Type B pancreatic cell (in vitro differentiated cells): ENCODE data around the gene TUBA1B. TPM values are rescaled to one million over a fixed set of nuclear protein-coding genes. Genes with fewer than 3 reads are reported as not detected.
A peak's percentile ranks its signal among the peaks of the same experiment; 100 is the strongest.

Source experiments
- DNase-seq: peaks from one replicate; pipeline ENCODE4 v3.0.0; 2021; ENCODE audit warnings: mixed read lengths; ENCODE audit not compliant: unreplicated experiment; ENCODE audit errors: extremely low spot score
- H3K27ac Mint-ChIP-seq: 2 replicates; pipeline ENCODE4 v1.8.0; 2021; ENCODE audit warnings: mild to moderate bottlenecking, mixed read lengths
- H3K27me3 Mint-ChIP-seq: 2 replicates; pipeline ENCODE4 v1.8.0; 2021; ENCODE audit warnings: mixed read lengths
- H3K36me3 Mint-ChIP-seq: 2 replicates; pipeline ENCODE4 v1.8.0; 2021; ENCODE audit warnings: mixed read lengths
- H3K4me1 Mint-ChIP-seq: one replicate; pipeline ENCODE4 v1.8.0; 2021; ENCODE audit warnings: mixed read lengths; ENCODE audit not compliant: unreplicated experiment
- H3K4me3 Mint-ChIP-seq: 2 replicates; pipeline ENCODE4 v1.8.0; 2021; ENCODE audit warnings: mild to moderate bottlenecking, mixed read lengths
- H3K9me3 Mint-ChIP-seq: 2 replicates; pipeline ENCODE4 v1.8.0; 2021; ENCODE audit warnings: mixed read lengths
- total RNA-seq: library from RNA; stranded (reverse); gene quantifications from 2 replicates; pipeline ENCODE4 v1.2.1, GENCODE V29; 2021; ENCODE audit warnings: low replicate concordance
- TF ChIP-seq, protein P1 (sequence below): fragments of 200-600 bp; sonication (generic); conservative IDR thresholded peaks from 2 replicates; pipeline ENCODE4 v1.5.0; 2021; ENCODE audit warnings: antibody characterized with exemption, mild to moderate bottlenecking

The TUBA1B gene
- total RNA-seq, 1 donor from 2014 or later = 1,458 TPM

DNA sequence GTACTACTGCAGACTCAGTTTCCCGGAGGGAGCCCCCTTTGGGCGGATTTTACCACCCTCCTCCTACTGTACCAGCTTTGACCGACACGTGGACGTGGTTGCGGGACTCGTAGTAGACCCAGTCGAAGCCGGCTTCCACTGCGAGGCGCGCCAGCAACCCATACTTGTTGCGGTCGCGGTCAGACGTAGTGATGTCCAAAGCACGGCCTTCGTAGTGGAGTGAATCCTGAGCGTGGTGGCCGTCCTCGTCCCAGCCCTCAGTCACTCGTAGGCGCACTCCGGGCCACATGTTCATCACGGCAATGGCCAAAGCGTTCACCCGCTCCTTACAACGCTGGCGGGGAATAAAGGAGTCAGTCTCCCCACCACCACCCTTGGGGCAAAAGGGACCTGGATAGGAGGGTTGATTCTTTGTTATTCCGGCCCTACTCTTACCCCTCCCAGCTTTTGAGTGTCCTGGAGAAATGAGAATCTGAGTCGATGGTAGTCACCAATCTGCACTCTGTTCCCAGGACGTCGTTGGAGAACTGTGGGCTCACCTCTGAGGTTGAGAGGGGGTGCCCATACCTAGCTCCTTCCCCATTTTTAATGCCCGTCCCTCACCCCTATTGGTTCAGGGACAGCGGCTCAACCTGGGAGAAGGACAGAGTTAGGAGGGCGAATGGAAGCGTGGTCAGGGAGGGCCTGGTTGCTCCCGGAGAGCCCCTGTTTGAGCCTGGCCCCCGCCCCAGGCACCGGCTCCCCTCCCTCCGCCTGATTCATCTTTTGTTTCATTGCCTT lies 39.9 kb downstream of the TUBA1B start:
- Mint-ChIP-seq H3K27me3 (peaks cover 95% of the 10 kb centered on the region), H3K36me3 (peaks cover 5% of the 10 kb centered on the region), H3K9me3 (no peaks in the 10 kb centered on the region), H3K4me1 (peaks cover 9% of the 10 kb centered on the region), H3K4me3 (peak overlapping the region; percentile 81), H3K27ac (no peak overlapping the region)
- no peak for DNase-seq
- TF ChIP-seq, protein P1, sequence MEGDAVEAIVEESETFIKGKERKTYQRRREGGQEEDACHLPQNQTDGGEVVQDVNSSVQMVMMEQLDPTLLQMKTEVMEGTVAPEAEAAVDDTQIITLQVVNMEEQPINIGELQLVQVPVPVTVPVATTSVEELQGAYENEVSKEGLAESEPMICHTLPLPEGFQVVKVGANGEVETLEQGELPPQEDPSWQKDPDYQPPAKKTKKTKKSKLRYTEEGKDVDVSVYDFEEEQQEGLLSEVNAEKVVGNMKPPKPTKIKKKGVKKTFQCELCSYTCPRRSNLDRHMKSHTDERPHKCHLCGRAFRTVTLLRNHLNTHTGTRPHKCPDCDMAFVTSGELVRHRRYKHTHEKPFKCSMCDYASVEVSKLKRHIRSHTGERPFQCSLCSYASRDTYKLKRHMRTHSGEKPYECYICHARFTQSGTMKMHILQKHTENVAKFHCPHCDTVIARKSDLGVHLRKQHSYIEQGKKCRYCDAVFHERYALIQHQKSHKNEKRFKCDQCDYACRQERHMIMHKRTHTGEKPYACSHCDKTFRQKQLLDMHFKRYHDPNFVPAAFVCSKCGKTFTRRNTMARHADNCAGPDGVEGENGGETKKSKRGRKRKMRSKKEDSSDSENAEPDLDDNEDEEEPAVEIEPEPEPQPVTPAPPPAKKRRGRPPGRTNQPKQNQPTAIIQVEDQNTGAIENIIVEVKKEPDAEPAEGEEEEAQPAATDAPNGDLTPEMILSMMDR = no peak

DNA sequence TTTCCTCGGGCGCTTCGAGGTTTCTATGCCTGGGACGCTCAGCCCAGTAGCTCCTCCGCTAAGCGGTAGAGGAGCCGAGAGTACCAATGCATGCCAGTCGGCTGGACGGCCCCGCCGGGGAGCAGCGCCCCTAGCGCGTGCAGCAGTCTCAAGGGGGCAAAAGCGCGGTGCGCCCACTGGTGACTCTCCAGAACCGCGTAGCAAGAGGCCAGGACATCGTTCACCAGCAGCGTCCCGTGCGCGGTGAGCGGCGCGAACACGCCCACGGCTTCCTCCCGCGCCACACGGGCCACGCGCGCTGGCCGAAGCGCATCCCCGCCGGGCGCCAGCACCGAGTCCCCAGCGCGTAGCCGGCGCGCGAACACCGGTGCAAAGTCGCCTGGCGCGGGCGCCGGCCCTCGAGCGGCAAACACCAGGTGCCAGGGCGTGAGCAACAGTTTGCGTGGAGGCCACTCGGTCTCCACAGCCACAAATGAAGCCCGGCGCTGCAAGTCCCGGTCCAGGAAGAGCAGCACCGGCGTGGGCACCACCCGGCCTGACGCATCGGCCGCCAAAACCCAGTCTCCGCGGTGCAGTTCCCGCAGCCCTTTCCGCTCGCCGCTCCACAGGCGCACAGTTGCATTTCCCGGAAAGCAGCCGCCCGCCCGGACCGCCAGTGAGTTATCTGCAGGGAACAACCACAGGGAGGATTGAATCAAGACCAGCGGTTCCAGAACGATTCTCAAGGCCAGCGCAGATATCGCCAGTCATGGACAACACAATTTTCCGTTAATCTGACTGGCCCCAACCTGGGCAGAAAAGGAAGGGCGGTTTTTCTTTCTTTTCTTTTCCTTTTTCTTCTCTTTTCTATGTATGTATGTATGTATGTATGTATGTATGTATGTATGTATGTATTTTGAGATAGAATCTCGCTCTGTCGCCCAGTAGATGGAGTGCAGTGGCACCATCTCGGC lies 41.1 kb downstream of the TUBA1B start:
- TF ChIP-seq, protein P1 = peak; percentile 50
- Mint-ChIP-seq H3K9me3 (no peaks in the 10 kb centered on the region), H3K4me1 (peaks cover 8% of the 10 kb centered on the region), H3K4me3 (peak overlapping the region; percentile 77), H3K36me3 (no peaks in the 10 kb centered on the region), H3K27me3 (peaks cover 89% of the 10 kb centered on the region), H3K27ac (no peak overlapping the region)
- no peak for DNase-seq

- Mint-ChIP-seq H3K27ac (no peak overlapping the region), H3K36me3 (no peaks in the 10 kb centered on the region), H3K27me3 (peaks cover 83% of the 10 kb centered on the region), H3K4me3 (no peak overlapping the region), H3K4me1 (peaks cover 4% of the 10 kb centered on the region), H3K9me3 (no peaks in the 10 kb centered on the region)
- DNase-seq = no peak
- TF ChIP-seq, protein P1 = no peak
These were observed 42.3 kb downstream of the TUBA1B start for GRCh38 chr12:49088932-49089330.

DNA sequence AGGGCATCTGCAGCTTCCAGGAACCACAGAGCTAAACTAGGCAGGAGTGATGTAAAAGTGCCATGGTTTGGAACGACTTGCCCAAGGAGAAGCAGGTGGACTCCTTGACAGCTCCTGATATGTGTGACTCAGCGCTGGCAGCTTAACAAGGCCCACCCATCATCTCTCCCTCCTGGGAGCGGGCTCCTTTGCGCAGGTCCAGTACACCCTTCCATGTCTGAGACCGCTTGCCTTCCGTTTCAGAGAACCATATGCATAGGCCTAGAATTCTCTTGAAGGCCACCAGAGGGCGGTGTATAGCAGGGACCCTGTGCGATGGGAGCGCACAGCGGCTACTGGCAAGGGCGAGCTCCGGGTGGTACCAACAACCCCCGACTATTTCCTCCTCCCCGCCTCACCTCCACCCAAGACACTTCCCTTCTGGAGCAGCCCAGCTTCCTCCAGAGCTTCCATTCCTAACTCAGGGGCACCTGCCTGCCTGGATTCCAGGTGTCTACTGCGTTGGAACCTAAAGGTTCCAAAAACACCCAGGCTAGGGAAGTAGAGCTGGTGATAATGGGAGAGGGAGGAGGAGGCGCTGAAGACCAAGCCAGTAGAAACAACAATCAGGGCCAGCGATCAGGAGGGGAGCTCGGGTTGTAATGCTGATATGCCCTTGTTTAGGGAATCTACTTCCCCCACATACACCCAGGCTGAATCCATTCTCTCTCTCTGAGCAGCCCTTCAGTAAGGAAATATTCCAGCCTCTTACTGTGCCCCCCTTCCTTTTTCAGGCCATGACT lies 42.9 kb downstream of the TUBA1B start:
- Mint-ChIP-seq H3K36me3 (no peaks in the 10 kb centered on the region), H3K27ac (no peak overlapping the region), H3K4me1 (peaks cover 4% of the 10 kb centered on the region), H3K27me3 (peaks cover 77% of the 10 kb centered on the region), H3K4me3 (peak overlapping the region; percentile 67), H3K9me3 (no peaks in the 10 kb centered on the region)
- peak; percentile 76 for DNase-seq
- TF ChIP-seq, protein P1 = peak; percentile 94

GRCh38 chr12:49086116-49086515 lies 45.1 kb downstream of the TUBA1B start:
- no peak overlapping the region for H3K4me3 Mint-ChIP-seq
- no peaks in the 10 kb centered on the region for H3K36me3 Mint-ChIP-seq
- DNase-seq = no peak
- peaks cover 64% of the 10 kb centered on the region for H3K27me3 Mint-ChIP-seq
- no peaks in the 10 kb centered on the region for H3K9me3 Mint-ChIP-seq
- TF ChIP-seq, protein P1 = no peak
- no peaks in the 10 kb centered on the region for H3K4me1 Mint-ChIP-seq
- H3K27ac Mint-ChIP-seq = no peak overlapping the region
